SU-DHL-6 (cell line): Measurements from ENCODE around the gene RNF181.
A peak's percentile ranks its signal among the peaks of the same experiment; 100 is the strongest.
"Not testable (repeated sequence)": the region's sequence is repeated elsewhere in the genome, so short reads cannot be mapped to it uniquely, and the experiment has no call there.

Source experiments
- H2AFZ ChIP-seq: fragments of 200-600 bp; sonication (generic); 2 replicates; pipeline ENCODE4 v1.6.1; 2014; ENCODE audit warnings: low read depth, mild to moderate bottlenecking, moderate library complexity, mixed read lengths, antibody characterized with exemption, low read length; ENCODE audit not compliant: severe bottlenecking
- H3F3A ChIP-seq: fragments of 200-600 bp; shearing (Covaris generic); 2 replicates; pipeline ENCODE4 v1.6.0; 2016; ENCODE audit warnings: antibody characterized with exemption, mild to moderate bottlenecking; ENCODE audit not compliant: insufficient read depth
- H3K27ac ChIP-seq: fragments of 200-600 bp; sonication (generic); 2 replicates; pipeline ENCODE4 v1.5.1; 2016; ENCODE audit warnings: low read depth, mild to moderate bottlenecking, low read length, moderate library complexity, mixed read lengths
- H3K27me3 ChIP-seq: fragments of 200-600 bp; sonication (generic), shearing (Covaris generic); 2 replicates; pipeline ENCODE4 v1.6.0; 2014; ENCODE audit warnings: mild to moderate bottlenecking, low read length
- H3K36me3 ChIP-seq: fragments of 200-600 bp; sonication (generic); 2 replicates; pipeline ENCODE4 v1.6.1; 2014; ENCODE audit warnings: mild to moderate bottlenecking, low read length, mixed read lengths
- H3K4me2 ChIP-seq: fragments of 300-600, 200-600 bp; shearing (Covaris generic), sonication (generic); 2 replicates; pipeline ENCODE4 v1.6.0; 2014; ENCODE audit warnings: low read length, low read depth, mild to moderate bottlenecking; ENCODE audit not compliant: poor library complexity, severe bottlenecking
- H3K4me3 ChIP-seq: fragments of 200-600 bp; sonication (generic); 2 replicates; pipeline ENCODE4 v1.5.1; 2014; ENCODE audit warnings: antibody characterized with exemption, low read length, mild to moderate bottlenecking, mixed read lengths; ENCODE audit not compliant: insufficient read depth, poor library complexity, severe bottlenecking
- H3K79me2 ChIP-seq: fragments of 200-600 bp; sonication (generic); 2 replicates; pipeline ENCODE4 v1.6.1; 2014; ENCODE audit warnings: mild to moderate bottlenecking, low read length, moderate library complexity; ENCODE audit not compliant: insufficient read depth
- H3K9ac ChIP-seq: fragments of 200-600 bp; sonication (generic); 2 replicates; pipeline ENCODE4 v1.7.0; 2014; ENCODE audit warnings: mild to moderate bottlenecking, low read length
- H3K9me2 ChIP-seq: fragments of 200-600 bp; sonication (generic); replicated peaks from 2 replicates; pipeline ENCODE4 v1.6.1; 2014; ENCODE audit warnings: low read length; ENCODE audit not compliant: insufficient read depth
- H3K9me3 ChIP-seq: fragments of 200-600 bp; sonication (generic); 2 replicates; pipeline ENCODE4 v1.6.1; 2014; ENCODE audit warnings: low read length, mixed read lengths; ENCODE audit not compliant: insufficient read depth
- H4K20me1 ChIP-seq: fragments of 200-600 bp; sonication (generic); 2 replicates; pipeline ENCODE4 v1.6.1; 2014; ENCODE audit warnings: low read depth, mild to moderate bottlenecking, antibody characterized with exemption, low read length, moderate library complexity, mixed read lengths
- CTCF ChIP-seq: fragments of 200-600 bp; sonication (generic); IDR thresholded peaks from one replicate; pipeline ENCODE4 v1.5.1; 2017; ENCODE audit warnings: antibody characterized with exemption, mild to moderate bottlenecking, low read length, moderate library complexity; ENCODE audit not compliant: insufficient read depth, poor library complexity, severe bottlenecking
- EZH2phosphoT487 ChIP-seq: fragments of 200-600 bp; sonication (generic), shearing (Covaris generic); conservative IDR thresholded peaks from 2 replicates; pipeline ENCODE4 v1.6.1; 2018; ENCODE audit warnings: mild to moderate bottlenecking, antibody characterized with exemption, low read length, moderate library complexity, mixed read lengths

RNF181 gene

GRCh38 chr2:85613717-85614515 is 18.4 kb downstream of the RNF181 start:
- H3K27ac ChIP-seq: no peak overlapping the region
- H3K79me2 ChIP-seq: peaks cover 39% of the 10 kb centered on the region

GRCh38 chr2:85614757-85615156 is 19.2 kb downstream of the RNF181 start:
- H3K4me2 ChIP-seq, H4K20me1 ChIP-seq, H3K27ac ChIP-seq, H3K9ac ChIP-seq, H3K4me3 ChIP-seq, H3K27me3 ChIP-seq, H3K9me2 ChIP-seq, H3K9me3 ChIP-seq, H2AFZ ChIP-seq: not testable (repeated sequence)
- Histone ChIP-seq H3K79me2 (peaks cover 48% of the 10 kb centered on the region), H3F3A (peaks cover 15% of the 10 kb centered on the region; the same call in 1 of the 2 replicates), H3K36me3 (peaks cover 14% of the 10 kb centered on the region; the same call in 1 of the 2 replicates)

More at GRCh38 chr2:85613717-85614515, 18.4 kb downstream of the RNF181 start:
- Histone ChIP-seq H3K9me3 (no peaks in the 10 kb centered on the region), H3K4me2 (no peak overlapping the region), H4K20me1 (peaks cover 8% of the 10 kb centered on the region; the same call in 1 of the 2 replicates), H3K4me3 (no peak overlapping the region), H3K36me3 (peaks cover 7% of the 10 kb centered on the region; the same call in 1 of the 2 replicates), H3K9me2 (no peaks in the 10 kb centered on the region), H2AFZ (no peak overlapping the region), H3K27me3 (no peaks in the 10 kb centered on the region), H3K9ac (no peak overlapping the region), H3F3A (peaks cover 15% of the 10 kb centered on the region; the same call in 1 of the 2 replicates)
- TF ChIP-seq CTCF: no peak
- TF ChIP-seq EZH2phosphoT487: no peak

GRCh38 chr2:85615413-85615728 is 19.8 kb downstream of the RNF181 start:
- Histone ChIP-seq H4K20me1 (peaks cover 8% of the 10 kb centered on the region; the same call in 1 of the 2 replicates), H3K79me2 (peaks cover 53% of the 10 kb centered on the region), H3K27me3 (no peaks in the 10 kb centered on the region), H3K27ac (no peak overlapping the region), H3K4me3 (no peak overlapping the region), H3F3A (peaks cover 15% of the 10 kb centered on the region; the same call in 1 of the 2 replicates), H3K9ac (peak overlapping the region; percentile 80; the same call in 1 of the 2 replicates), H2AFZ (no peak overlapping the region), H3K9me2 (no peaks in the 10 kb centered on the region), H3K9me3 (no peaks in the 10 kb centered on the region), H3K4me2 (no peak overlapping the region), H3K36me3 (peaks cover 16% of the 10 kb centered on the region)
- TF ChIP-seq EZH2phosphoT487: no peak
- no peak for TF ChIP-seq CTCF

GRCh38 chr2:85617723-85618122 is 22.2 kb downstream of the RNF181 start:
- Histone ChIP-seq H3K9ac (peak overlapping the region; percentile 80), H4K20me1 (peaks cover 13% of the 10 kb centered on the region; the same call in 1 of the 2 replicates), H3K36me3 (peaks cover 32% of the 10 kb centered on the region), H3K4me2 (peak overlapping the region; percentile 96), H3K4me3 (peak overlapping the region; percentile 86), H3K79me2 (peaks cover 57% of the 10 kb centered on the region), H3F3A (peaks cover 15% of the 10 kb centered on the region; the same call in 1 of the 2 replicates)
- H3K27me3 ChIP-seq, H3K9me3 ChIP-seq, H3K9me2 ChIP-seq, H3K27ac ChIP-seq, H2AFZ ChIP-seq: not testable (repeated sequence)
